Activated CD4-positive, alpha-beta T cell treated with anti-CD3 and anti-CD28 coated beads for 36 hours (primary cell): Measurements from ENCODE around the gene NTSR2. TPM values are rescaled to one million over a fixed set of nuclear protein-coding genes. Genes with fewer than 3 reads are reported as not detected.
A peak's percentile ranks its signal among the peaks of the same experiment; 100 is the strongest.

Experiments
- ATAC-seq: fragments of 200-7000 bp; cut with Tn5 transposase; one replicate; pipeline ENCODE4 v1.10.0; 2021; ENCODE audit warnings: mild to moderate bottlenecking, moderate library complexity
- CTCF ChIA-PET: fragments of 350-600 bp; sonication (Branson Sonifier 250); formaldehyde crosslinking; loops from one replicate; lab custom pipeline; 2021; ENCODE audit warnings: antibody characterized with exemption; lab: Charles Lee
- POLR2A ChIA-PET: fragments of 350-600 bp; sonication (Branson Sonifier 250); formaldehyde crosslinking; loops from one replicate; lab custom pipeline; 2021; ENCODE audit warnings: antibody characterized with exemption, inconsistent platforms; lab: Charles Lee
- DNase-seq: peaks from one replicate; pipeline ENCODE4 v3.0.0-alpha.2; 2020
- H3K27ac Mint-ChIP-seq: one replicate; pipeline ENCODE4 v1.8.0; 2021; ENCODE audit warnings: mixed read lengths
- H3K27me3 Mint-ChIP-seq: one replicate; pipeline ENCODE4 v1.8.0; 2021; ENCODE audit warnings: mixed read lengths
- H3K36me3 Mint-ChIP-seq: one replicate; pipeline ENCODE4 v1.8.0; 2021; ENCODE audit warnings: low read depth, mixed read lengths
- H3K4me1 Mint-ChIP-seq: one replicate; pipeline ENCODE4 v1.8.0; 2021; ENCODE audit warnings: mixed read lengths
- H3K4me3 Mint-ChIP-seq: one replicate; pipeline ENCODE4 v1.8.0; 2021; ENCODE audit warnings: mild to moderate bottlenecking, moderate library complexity, mixed read lengths
- H3K9me3 Mint-ChIP-seq: one replicate; pipeline ENCODE4 v1.8.0; 2021; ENCODE audit warnings: low read depth, mixed read lengths
- intact Hi-C, 2 experiments: fragments of 100-400 bp; cut with DNase I in 1 of 2; cut with micrococcal nuclease in 1 of 2; formaldehyde crosslinking; loops; one replicate each; pipeline versions ENCODE4 v1.14.2 to v1.15.1; 2022 to 2024; cut with DNase I, micrococcal nuclease
- total RNA-seq, 2 experiments: library from RNA; stranded (reverse); gene quantifications; one replicate each; pipeline ENCODE4 v1.2.3, GENCODE V29; 2021

Gene NTSR2
- total RNA-seq, 2 experiments from 2014 or later = not detected

- Mint-ChIP-seq H3K4me3 (no peak overlapping the region), H3K27ac (no peak overlapping the region), H3K36me3 (no peaks in the 10 kb centered on the region), H3K4me1 (no peaks in the 10 kb centered on the region), H3K27me3 (peaks cover 4% of the 10 kb centered on the region), H3K9me3 (no peaks in the 10 kb centered on the region)
- POLR2A ChIA-PET = no interaction called here
- intact Hi-C loops = no loop called here
- DNase-seq (no peak), ATAC-seq (no peak)
- CTCF ChIA-PET = interaction anchor here (0.7 to 0.8 kb wide), 2 partner anchors 9 to 48 kb away, joined by 3 to 4 read pairs; no protein-coding TSS in a partner anchor
Measured at GRCh38 chr2:11635141-11635540, 34.9 kb downstream of the NTSR2 start.

DNA sequence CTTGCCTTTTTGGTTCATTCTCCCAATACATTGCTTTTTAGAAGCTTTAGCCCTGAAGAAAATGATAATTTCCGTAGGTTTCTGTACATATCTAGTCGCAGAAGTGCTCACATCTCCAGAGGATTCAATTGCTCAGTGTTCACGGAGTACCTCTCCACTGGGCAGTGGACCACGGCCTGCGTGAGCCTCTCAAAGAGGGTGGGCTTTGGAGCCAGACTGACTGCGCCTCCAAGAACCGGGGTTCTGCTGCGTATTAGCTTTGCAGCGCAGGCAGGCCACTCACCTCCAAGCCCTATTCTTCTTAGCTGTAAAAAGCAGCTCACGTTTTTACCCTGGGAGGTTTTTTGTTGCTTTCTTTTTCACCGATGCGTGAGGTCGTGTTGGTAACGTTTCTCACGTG lies 35.4 kb downstream of the NTSR2 start:
- Mint-ChIP-seq H3K9me3 (no peaks in the 10 kb centered on the region), H3K27ac (no peak overlapping the region), H3K27me3 (peaks cover 4% of the 10 kb centered on the region), H3K4me3 (no peak overlapping the region), H3K36me3 (no peaks in the 10 kb centered on the region), H3K4me1 (no peaks in the 10 kb centered on the region)
- intact Hi-C loops = no loop called here
- CTCF ChIA-PET = no interaction called here
- no peak for DNase-seq
- ATAC-seq = no peak
- POLR2A ChIA-PET = no interaction called here

GRCh38 chr2:11633923-11634478 lies 36.0 kb downstream of the NTSR2 start:
- Mint-ChIP-seq H3K36me3 (no peaks in the 10 kb centered on the region), H3K4me1 (no peaks in the 10 kb centered on the region), H3K27me3 (peaks cover 4% of the 10 kb centered on the region), H3K4me3 (no peak overlapping the region), H3K27ac (no peak overlapping the region), H3K9me3 (no peaks in the 10 kb centered on the region)
- no peak for ATAC-seq
- CTCF ChIA-PET = no interaction called here
- DNase-seq = no peak
- intact Hi-C loops = no loop called here
- POLR2A ChIA-PET = no interaction called here

GRCh38 chr2:11631462-11631861 lies 38.5 kb downstream of the NTSR2 start:
- intact Hi-C loops = no loop called here
- no peak overlapping the region for H3K4me3 Mint-ChIP-seq
- peaks cover 4% of the 10 kb centered on the region for H3K9me3 Mint-ChIP-seq
- no peak for DNase-seq
- H3K27ac Mint-ChIP-seq = no peak overlapping the region
- H3K36me3 Mint-ChIP-seq = no peaks in the 10 kb centered on the region
- ChIA-PET POLR2A (no interaction called here), CTCF (interaction anchor here (0.6 to 0.7 kb wide), 2 partner anchors 12 to 181 kb away, joined by 3 to 4 read pairs; no protein-coding TSS in a partner anchor)
- no peaks in the 10 kb centered on the region for H3K4me1 Mint-ChIP-seq
- peaks cover 2% of the 10 kb centered on the region for H3K27me3 Mint-ChIP-seq
- ATAC-seq = no peak

GRCh38 chr2:11630855-11631254 lies 39.1 kb downstream of the NTSR2 start:
- Mint-ChIP-seq H3K9me3 (peaks cover 4% of the 10 kb centered on the region), H3K4me3 (no peak overlapping the region), H3K36me3 (no peaks in the 10 kb centered on the region), H3K27ac (no peak overlapping the region), H3K27me3 (no peaks in the 10 kb centered on the region), H3K4me1 (no peaks in the 10 kb centered on the region)
- DNase-seq = no peak
- ChIA-PET CTCF (interaction anchor here (0.6 to 1.0 kb wide), 3 partner anchors 11 to 181 kb away, joined by 3 to 4 read pairs (median 3); no protein-coding TSS in a partner anchor), POLR2A (no interaction called here)
- no peak for ATAC-seq
- intact Hi-C loops = no loop called here

- CTCF ChIA-PET = no interaction called here
- intact Hi-C loops = no loop called here
Measured at GRCh38 chr2:11629851-11630250, 40.1 kb downstream of the NTSR2 start.

DNA sequence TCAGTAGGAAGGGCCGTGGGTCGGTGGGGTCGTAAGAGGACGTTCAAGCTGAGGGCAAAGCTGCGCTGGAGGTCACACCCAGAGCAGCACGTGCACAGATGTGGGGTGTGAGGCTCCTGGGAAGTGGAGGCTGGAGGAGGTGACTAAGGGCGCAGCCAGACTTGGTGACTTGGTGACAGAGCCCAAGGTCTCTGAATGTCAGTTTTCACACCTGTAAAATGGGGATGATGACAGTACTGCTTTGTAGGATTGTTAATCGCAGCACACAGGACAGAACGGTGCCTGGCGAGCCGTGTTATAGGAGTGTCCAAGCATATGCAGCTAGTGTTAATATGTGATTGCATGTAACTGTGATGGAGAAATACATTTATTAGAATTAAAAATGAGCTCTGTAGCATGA lies 40.8 kb downstream of the NTSR2 start:
- H3K36me3 Mint-ChIP-seq = no peaks in the 10 kb centered on the region

More at GRCh38 chr2:11629851-11630250, 40.1 kb downstream of the NTSR2 start:
- H3K4me3 Mint-ChIP-seq = no peak overlapping the region
- H3K4me1 Mint-ChIP-seq = peaks cover 4% of the 10 kb centered on the region
- H3K27ac Mint-ChIP-seq = no peak overlapping the region
- POLR2A ChIA-PET = no interaction called here
- peaks cover 4% of the 10 kb centered on the region for H3K9me3 Mint-ChIP-seq
- ATAC-seq (no peak), DNase-seq (no peak)
- H3K36me3 Mint-ChIP-seq = no peaks in the 10 kb centered on the region
- no peaks in the 10 kb centered on the region for H3K27me3 Mint-ChIP-seq

DNA sequence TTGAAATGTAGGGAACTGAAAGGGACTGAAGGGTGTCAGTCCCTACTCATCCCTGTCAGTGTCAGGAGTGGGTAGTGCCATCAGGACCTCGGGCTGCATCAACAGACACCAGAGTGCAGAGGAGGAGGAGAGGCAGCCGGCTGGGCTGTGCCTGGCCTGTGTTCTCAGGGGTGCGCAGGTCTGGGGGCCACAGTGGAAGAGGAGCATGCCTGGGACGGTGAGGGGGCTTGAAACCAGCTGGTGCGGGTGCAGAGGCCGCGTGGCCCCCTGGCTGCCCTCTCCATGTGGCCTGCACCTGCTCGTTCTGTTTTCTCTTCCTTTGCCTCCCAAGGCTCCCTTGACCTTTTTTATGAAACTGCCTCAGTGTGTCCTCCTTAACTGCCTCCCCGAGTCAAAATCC lies 41.3 kb downstream of the NTSR2 start:
- no peak for DNase-seq
- CTCF ChIA-PET = no interaction called here

More for the DNA sequence above, 40.8 kb downstream of the NTSR2 start:
- Mint-ChIP-seq H3K27me3 (no peaks in the 10 kb centered on the region), H3K27ac (no peak overlapping the region), H3K9me3 (peaks cover 4% of the 10 kb centered on the region), H3K4me1 (peaks cover 4% of the 10 kb centered on the region), H3K4me3 (no peak overlapping the region)
- no peak for ATAC-seq
- intact Hi-C loops = no loop called here
- POLR2A ChIA-PET = no interaction called here
- no peak for DNase-seq
- CTCF ChIA-PET = no interaction called here

DNA sequence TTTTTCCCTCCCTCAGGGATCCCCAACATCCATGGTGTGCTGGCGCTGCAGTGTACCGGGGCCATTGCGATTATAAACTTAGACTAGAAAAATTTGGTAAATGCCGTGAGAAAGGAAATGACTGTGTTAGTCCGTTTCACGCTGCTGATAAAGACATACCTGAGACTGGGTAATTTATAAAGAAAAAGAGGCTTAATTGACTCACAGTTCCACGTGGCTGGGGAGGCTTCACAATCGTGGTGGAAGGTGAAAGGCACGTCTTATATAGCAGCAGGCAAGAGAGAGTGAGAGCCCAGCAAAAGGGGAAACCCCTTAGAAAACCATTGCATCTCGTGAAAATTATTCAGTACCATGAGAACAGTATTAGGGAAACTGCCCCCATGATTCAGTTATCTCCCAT lies 44.3 kb downstream of the NTSR2 start:
- CTCF ChIA-PET = no interaction called here
- DNase-seq (peak; percentile 51), ATAC-seq (peak; percentile 65)
- peaks cover 4% of the 10 kb centered on the region for H3K4me1 Mint-ChIP-seq
- no peaks in the 10 kb centered on the region for H3K27me3 Mint-ChIP-seq
- no peaks in the 10 kb centered on the region for H3K36me3 Mint-ChIP-seq
- peaks cover 4% of the 10 kb centered on the region for H3K9me3 Mint-ChIP-seq
- intact Hi-C loops = no loop called here
- H3K4me3 Mint-ChIP-seq = no peak overlapping the region
- no peak overlapping the region for H3K27ac Mint-ChIP-seq
- POLR2A ChIA-PET = no interaction called here

More for the DNA sequence above, 41.3 kb downstream of the NTSR2 start:
- Mint-ChIP-seq H3K4me3 (no peak overlapping the region), H3K36me3 (no peaks in the 10 kb centered on the region), H3K4me1 (peaks cover 4% of the 10 kb centered on the region), H3K27me3 (no peaks in the 10 kb centered on the region), H3K9me3 (peaks cover 4% of the 10 kb centered on the region), H3K27ac (no peak overlapping the region)
- intact Hi-C loops = no loop called here
- ATAC-seq = no peak
- POLR2A ChIA-PET = no interaction called here

- H3K36me3 Mint-ChIP-seq = no peaks in the 10 kb centered on the region
- POLR2A ChIA-PET = no interaction called here
- CTCF ChIA-PET = interaction anchor here (0.7 kb wide), 1 partner anchor 13 kb away, joined by 3 read pairs; no protein-coding TSS in a partner anchor
- H3K9me3 Mint-ChIP-seq = peaks cover 4% of the 10 kb centered on the region
- no peaks in the 10 kb centered on the region for H3K27me3 Mint-ChIP-seq
- H3K4me1 Mint-ChIP-seq = peaks cover 4% of the 10 kb centered on the region
- DNase-seq = no peak
- ATAC-seq = no peak
- H3K4me3 Mint-ChIP-seq = no peak overlapping the region
- no peak overlapping the region for H3K27ac Mint-ChIP-seq
- intact Hi-C loops = no loop called here
Measured at GRCh38 chr2:11624893-11625292, 45.1 kb downstream of the NTSR2 start.

- no peak overlapping the region for H3K27ac Mint-ChIP-seq
Measured at GRCh38 chr2:11622611-11623010, 47.4 kb downstream of the NTSR2 start.

GRCh38 chr2:11621410-11621809 lies 48.6 kb downstream of the NTSR2 start:
- ATAC-seq (no peak), DNase-seq (no peak)
- H3K4me1 Mint-ChIP-seq = peaks cover 4% of the 10 kb centered on the region
- CTCF ChIA-PET = interaction anchor here (0.6 kb wide), 1 partner anchor 207 kb away, joined by 4 read pairs; no protein-coding TSS in a partner anchor
- H3K36me3 Mint-ChIP-seq = no peaks in the 10 kb centered on the region
- H3K4me3 Mint-ChIP-seq = no peak overlapping the region
- H3K27me3 Mint-ChIP-seq = no peaks in the 10 kb centered on the region
- POLR2A ChIA-PET = no interaction called here
- intact Hi-C loops = no loop called here
- no peaks in the 10 kb centered on the region for H3K9me3 Mint-ChIP-seq
- no peak overlapping the region for H3K27ac Mint-ChIP-seq

More at GRCh38 chr2:11622611-11623010, 47.4 kb downstream of the NTSR2 start:
- POLR2A ChIA-PET = no interaction called here
- Mint-ChIP-seq H3K9me3 (peaks cover 4% of the 10 kb centered on the region), H3K36me3 (no peaks in the 10 kb centered on the region), H3K4me3 (no peak overlapping the region), H3K27me3 (no peaks in the 10 kb centered on the region), H3K4me1 (peaks cover 4% of the 10 kb centered on the region)
- no peak for DNase-seq
- intact Hi-C loops = no loop called here
- CTCF ChIA-PET = interaction anchor here (0.6 kb wide), 1 partner anchor 66 kb away, joined by 3 read pairs; no protein-coding TSS in a partner anchor
- ATAC-seq = no peak
